GM23338 (cell line): ENCODE measurements around the gene ISCU.

Source experiments
- EZH2 ChIP-seq: fragments of 200-600 bp; sonication (generic); IDR thresholded peaks from one replicate; pipeline ENCODE4 v1.8.0; 2017; ENCODE audit warnings: antibody characterized with exemption, mild to moderate bottlenecking, low read depth; ENCODE audit not compliant: unreplicated experiment
- TF ChIP-seq, protein P1 (sequence below), 2 experiments: fragments of 200-600 bp in 1 of 2; sonication (generic) in 1 of 2; conservative IDR thresholded peaks; 2 replicates each; pipeline versions ENCODE4 v1.5.1 to v1.6.1; 2016 to 2017; ENCODE audit warnings: antibody characterized with exemption in 2 of 2, low read depth in 2 of 2, mild to moderate bottlenecking in 2 of 2, moderate library complexity in 1 of 2

DNA sequence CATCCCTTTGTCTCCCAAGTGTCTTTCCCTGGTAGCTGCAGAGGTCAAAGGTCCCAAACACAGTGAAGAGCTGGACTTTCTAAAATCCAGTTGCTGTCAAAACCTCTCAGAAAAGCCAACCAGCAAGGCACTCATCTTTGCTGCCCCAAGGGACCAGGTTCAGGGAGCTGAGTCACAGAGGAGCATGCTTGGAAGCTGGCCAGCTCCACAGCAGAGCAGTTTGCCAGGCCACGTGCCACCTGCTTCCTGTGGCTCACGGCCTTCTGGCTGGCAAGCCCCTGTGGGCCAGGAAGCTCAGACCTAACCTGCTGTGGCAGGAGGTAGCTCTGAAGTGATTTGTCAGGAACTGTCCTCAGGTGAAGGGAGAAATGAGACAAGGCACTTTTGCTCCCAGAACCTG, 3.6 kb downstream of the ISCU start:
- TF ChIP-seq EZH2: no peak
- TF ChIP-seq, protein P1, sequence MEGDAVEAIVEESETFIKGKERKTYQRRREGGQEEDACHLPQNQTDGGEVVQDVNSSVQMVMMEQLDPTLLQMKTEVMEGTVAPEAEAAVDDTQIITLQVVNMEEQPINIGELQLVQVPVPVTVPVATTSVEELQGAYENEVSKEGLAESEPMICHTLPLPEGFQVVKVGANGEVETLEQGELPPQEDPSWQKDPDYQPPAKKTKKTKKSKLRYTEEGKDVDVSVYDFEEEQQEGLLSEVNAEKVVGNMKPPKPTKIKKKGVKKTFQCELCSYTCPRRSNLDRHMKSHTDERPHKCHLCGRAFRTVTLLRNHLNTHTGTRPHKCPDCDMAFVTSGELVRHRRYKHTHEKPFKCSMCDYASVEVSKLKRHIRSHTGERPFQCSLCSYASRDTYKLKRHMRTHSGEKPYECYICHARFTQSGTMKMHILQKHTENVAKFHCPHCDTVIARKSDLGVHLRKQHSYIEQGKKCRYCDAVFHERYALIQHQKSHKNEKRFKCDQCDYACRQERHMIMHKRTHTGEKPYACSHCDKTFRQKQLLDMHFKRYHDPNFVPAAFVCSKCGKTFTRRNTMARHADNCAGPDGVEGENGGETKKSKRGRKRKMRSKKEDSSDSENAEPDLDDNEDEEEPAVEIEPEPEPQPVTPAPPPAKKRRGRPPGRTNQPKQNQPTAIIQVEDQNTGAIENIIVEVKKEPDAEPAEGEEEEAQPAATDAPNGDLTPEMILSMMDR (conservative IDR thresholded peaks at IDR 0.05; ENCODE audit: low read depth in 2 of 2): no peak
